GM04504 (cell line): Measurements from ENCODE around the gene ALAD.
"Not testable (repeated sequence)": the region's sequence is repeated elsewhere in the genome, so short reads cannot be mapped to it uniquely, and the experiment has no call there.

Source experiments
- DNase-seq: peaks from one replicate; pipeline ENCODE4 v3.0.0-alpha.2; 2012; ENCODE audit warnings: low read depth

The ALAD gene

DNA sequence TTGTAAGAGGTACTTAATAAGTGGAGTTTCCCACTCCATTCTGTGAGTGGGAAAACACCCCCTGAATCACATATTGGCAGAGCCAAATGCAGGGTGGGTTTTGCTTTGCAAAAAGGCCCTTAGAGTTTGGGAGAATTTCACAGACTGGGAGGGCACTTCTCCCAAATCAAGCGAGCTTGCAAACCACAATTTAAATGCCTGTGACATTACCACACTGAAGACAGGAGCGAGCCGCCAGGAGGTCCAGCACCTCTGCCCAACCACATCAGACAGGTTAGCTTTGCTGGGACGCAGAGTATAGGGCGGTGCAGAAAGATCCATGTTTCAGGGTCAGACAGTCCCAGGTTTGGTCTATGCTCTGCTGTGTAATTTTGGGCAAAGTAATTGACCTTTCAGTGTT lies 2.3 kb downstream of the ALAD start:
- DNase-seq = no peak

DNA sequence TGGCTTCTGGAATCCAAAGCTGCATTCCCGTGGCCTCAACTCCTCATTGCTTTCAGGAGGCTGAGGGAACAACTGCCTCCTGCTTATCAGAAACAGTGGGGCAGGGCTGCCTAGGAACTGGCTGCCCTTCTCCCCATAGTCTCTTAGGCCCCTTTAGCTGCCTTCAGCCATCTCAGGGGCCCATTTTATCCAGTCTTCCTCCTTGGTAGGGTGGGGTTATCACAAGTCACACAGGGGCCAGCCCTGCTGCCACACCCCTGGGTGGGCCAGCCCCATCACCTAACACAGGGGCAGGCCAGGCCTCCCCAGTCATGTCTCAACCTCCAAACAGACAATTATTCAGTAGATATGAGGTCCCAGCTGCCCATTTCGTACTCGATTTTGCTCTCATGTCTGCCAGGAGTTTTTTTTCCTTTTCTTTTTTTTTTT lies 3.9 kb downstream of the ALAD start:
- DNase-seq = no peak

DNA sequence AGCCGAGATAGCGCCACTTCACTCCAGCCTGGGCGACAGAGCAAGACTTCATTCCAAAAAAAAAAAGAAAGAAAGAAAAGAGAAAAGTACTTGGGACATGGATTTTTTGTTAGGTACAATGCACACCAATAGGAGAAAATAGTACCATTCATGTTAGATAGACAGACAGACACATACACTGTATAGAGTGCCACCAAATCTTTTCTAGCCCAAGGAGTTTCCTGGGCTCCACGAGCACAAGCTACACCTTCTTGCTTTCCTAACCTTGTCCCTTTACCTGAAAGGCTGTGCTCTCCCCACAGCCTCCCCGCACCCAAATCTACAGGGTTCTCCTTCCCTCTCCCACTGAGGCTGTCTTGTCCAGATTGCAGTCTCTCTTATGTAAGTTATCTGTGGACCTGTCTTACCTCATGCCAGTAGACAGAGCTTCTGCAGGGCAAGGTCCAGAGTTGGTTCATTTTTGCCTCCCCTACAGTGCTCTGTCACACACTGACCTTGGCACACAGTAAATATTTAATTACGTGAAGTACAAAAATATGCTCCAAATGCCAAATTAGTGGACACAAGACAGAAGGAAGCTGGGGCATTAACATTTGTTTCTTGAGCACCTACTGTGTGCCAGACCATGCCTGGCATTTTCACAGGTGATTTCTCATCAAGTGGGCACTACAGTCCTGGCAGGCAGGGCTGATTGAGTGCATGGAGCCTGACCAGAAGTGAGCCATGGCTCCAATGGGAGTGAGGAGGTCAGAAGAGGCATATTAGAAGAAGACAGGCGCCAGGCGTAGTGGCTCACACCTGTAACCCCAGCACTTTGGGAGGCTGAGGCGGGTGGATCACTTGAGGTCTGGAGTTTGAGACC lies 5.9 kb downstream of the ALAD start:
- no peak for DNase-seq

DNA sequence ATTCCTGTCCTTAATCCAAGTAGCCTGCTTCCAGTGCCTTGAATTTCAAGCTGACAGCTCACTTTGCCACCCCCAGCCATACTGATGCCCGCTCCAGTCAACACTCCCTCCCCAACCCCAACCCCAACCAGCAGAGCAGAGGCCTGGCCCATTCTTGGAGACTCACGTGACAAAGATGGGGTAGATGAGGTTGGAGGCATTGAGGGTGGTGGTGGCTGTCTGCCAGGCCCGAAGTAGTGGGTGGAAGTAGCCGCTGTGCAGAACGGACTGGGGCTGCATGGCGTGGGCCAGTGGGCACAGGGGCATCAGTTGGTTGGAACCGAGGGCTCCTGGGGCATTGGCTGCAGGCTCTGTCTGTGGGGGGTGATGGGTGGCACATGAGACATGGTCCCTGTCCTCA lies 7.8 kb downstream of the ALAD start:
- DNase-seq = no peak

GRCh38 chr9:113391917-113392316 lies 9.2 kb downstream of the ALAD start:
- DNase-seq = no peak

DNA sequence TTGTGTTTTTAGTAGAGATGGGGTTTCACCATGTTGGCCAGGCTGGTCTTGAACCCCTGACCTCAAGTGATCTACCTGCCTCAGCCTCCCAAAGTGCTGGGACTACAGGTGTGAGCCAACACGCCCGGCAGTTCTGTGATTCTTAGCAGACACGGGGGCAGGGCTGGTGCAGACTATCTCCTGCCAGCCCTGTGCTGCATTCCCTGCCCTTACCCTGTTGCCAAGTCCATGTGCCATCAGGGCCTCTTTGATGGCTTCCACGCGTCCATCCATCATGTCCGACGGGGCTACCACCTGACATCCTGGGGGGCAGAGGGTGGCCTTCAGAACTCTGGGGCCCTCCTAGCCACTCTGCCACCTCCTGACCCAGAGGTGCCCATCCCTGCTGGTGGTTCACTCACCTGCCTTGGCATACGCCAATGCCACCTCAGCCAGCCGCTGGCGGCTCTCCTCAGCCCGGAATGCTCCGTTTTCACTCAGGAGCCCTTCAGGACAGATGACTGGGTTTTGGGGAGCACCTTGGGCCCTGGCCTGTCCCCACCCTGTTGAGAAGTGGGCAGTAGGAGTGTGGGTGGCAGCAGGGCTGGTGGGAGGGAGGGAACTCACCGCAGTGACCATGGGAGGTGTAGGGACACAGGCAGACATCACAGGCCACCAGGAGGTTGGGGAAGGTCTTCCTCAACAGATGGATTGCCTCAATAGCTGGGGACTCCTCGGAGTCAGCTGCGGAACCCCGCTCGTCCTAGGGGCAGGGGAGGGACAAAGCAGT lies 10.7 kb downstream of the ALAD start:
- no peak for DNase-seq

DNA sequence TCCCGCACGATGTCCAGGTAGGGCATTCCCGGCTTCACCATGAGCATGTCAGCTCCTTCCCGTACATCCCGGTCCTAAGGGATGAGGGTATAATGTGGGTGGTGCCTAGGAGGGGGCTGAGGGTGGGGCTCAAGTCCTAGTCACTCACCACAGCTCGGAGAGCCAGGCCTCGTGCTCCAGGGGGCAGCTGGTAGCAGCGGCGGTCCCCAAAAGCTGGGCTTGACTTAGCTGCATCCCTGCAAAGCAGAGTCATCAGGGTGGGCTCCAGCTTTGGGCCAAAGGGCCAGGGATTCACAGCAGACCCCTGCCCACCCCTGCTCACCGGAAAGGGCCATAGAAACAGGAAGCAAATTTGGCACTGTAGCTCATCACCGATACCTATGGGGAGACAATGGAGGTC lies 11.6 kb downstream of the ALAD start:
- DNase-seq = no peak

DNA sequence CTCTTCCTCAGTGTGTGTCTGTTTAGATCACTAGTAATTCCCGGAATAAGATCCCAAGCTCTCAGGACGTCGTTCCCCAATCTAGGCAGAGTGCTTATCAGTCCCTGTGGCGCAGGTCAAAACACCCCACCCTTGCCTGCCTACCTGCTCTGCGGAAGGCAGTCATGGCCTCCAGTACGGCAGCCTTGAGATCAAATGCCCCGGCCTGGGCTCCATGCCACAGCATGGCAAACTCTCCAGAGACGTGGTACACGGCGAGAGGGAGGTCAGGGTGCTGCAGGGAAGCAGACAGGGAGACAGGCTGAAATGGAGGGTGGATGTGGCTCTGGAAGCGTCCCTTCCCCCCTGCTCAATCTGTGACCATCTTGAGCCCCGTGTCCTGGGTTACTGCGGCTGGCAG lies 12.3 kb downstream of the ALAD start:
- DNase-seq = no peak

- DNase-seq = no peak
Observed at GRCh38 chr9:113387560-113388230, 13.4 kb downstream of the ALAD start.

- no peak for DNase-seq
Observed at GRCh38 chr9:113386571-113387393, 14.3 kb downstream of the ALAD start.

DNA sequence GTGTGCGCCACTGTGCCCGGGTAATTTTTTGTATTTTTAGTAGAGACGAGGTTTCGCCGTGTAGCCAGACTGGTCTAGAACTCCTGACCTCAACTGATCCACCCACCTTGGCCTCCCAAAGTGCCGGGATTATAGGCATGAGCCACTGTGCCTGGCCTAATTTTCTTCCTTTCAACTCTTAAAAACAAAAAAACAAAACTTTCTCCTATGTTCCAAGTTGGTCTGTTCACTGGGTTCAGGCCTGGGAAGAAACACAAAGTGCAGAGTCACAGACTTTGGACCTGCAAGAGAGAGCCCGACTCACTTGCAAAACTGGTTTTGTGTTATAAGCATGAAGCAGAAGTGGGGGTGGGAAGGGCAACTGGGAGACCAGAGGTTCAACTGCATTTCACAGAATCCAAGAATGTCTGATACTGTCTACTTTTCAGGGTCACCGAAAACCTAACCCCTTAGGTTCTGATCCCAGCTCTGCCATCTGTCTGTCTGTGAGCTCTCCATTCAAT lies 19.1 kb downstream of the ALAD start:
- no peak for DNase-seq

- DNase-seq = not testable (repeated sequence)
Observed at GRCh38 chr9:113381441-113381840, 19.6 kb downstream of the ALAD start.

GRCh38 chr9:113380869-113381378 lies 20.2 kb downstream of the ALAD start:
- no peak for DNase-seq

DNA sequence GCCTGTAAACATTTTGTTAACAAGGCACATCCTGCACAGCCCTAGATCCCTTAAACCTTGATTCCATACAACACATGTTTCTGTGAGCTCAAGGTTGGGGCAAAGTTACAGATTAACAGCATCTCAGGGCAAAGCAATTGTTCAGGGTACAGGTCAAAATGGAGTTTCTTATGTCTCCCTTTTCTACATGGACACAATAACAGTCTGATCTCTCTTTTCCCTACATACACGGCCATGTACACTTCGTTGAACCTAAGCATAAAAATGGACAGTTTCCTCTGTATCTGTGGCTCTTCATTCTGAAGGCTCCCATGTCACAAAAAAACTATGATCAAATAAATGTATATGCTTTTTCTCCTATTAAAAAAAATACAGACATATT lies 21.3 kb downstream of the ALAD start:
- not testable (repeated sequence) for DNase-seq

DNA sequence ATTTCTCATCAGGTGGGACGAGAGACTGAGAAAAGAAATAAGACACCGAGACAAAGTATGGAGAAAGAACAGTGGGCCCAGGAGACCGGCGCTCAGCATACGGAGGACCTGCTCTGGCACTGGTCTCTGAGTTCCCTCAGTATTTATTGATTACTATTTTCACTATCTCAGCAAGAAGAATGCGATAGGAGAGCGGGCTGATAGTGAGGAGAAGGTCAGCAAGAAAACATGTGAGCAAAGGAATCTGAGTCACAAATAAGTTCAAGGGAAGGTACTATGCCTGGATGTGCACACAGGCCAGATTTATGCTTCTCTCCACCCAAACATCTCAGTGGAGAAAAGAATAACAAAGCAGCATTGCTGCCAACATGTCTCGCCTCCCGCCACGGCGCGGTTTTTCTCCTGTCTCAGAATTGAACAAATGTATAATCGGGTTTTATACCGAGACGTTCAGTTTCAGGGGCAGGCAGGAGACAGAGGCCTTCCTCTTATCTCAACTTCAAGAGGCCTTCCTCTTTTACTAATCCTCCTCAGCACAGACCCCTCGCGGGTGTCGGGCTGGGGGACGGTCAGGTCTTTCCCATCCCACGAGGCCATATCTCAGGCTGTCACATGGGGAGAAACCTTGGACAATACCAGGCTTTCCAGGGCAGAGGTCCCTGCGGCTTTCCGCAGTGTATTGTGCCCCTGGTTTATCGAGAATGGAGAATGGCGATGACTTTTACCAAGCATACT lies 21.8 kb downstream of the ALAD start:
- DNase-seq = not testable (repeated sequence)

DNA sequence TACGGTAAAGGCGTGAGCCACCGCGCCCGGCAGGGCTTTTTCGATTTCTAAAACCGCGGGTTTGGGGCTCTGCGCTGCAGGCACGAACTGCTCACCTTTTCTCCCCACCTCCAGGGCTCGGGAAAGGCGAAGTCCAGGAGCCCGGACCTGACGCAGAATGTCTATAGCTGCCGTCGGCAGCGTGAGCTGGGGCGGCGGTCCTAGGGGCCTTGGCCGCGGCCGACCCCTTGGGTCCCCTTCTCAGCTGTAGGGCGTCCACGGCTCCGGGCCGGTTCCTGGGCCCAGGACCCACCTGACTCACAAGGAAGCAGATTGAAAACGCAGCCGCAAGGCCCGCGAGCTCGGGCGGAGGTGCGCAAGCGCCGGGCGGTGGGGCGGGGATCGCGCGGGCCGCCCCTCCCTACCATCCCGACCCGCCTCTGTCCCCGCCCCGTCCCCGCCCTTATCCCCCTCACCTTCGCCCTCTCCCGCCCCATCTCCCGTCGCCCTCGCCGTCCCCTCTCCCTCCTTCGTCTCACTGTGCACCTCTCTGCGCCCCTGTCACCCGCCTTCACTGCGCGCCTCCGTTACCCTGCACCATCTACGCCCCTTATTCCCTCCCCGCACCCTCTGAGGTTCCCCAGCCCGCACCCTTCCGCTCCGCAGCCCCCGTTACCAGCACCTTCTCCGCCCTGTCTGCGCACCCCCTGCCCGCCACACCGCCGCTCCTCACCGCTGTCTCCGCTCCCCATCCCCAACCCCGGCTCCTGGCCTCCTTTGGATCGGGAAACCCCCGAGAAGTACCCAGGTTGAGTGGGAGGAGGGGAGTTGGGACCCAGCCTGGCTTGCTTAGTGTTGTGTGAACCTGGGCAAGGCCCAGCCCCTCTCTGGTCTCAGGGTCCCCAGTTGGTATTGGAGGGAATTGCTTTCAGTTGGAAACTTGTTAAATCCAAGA lies 24.2 kb downstream of the ALAD start, which contains the start of gene HDHD3:
TSS of gene HDHD3 (minus strand) at position 353 of the 934 bp plus-strand sequence. CDS start 2,632 bp downstream, outside the sequence.
- DNase-seq = no peak

DNA sequence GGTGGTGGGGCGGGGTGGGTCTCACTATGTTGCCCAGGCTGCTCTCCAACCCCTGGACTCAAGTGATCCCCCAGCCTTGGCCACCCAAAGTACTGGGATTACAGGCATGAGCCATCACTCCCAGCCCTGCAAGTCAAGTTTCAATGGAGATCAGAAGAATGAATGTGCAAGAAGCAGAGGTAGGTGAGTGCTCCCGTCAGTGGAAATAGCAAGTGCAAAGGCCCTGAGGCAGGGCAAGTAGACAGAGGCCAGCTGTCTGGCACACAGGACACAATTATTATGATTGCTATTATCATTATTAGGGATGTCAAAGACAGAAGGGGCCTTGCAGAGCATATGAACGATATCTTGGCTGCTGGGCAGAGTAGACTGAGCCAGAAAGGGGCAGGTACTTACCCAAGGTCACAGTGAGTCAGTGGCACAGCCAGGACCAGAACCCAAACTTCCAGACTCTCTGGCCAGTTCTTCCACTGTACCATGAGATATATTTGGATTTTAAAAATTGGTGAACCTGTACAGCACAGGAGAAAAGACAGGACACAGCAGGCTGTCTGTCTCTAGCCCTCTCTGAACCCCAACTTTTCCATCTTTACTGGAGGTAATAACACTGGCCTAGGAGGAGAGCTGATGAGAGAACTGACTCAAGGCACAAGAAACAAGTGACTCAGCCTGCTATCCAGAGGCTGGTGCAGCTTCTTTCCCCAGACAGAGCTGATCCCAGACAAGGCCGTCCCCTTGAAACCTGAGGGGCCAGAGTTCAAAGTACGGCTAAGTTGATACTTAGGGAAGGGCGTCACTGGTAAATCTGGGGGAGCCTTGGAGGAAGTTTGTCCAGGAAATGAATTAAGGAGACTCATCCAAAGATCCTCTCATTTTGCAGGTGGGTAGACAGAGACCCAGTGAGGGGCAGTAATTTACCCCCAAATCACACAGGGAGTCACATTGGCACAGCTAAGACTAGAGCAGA lies 25.7 kb downstream of the ALAD start:
- DNase-seq = no peak

GRCh38 chr9:113373676-113374392 lies 27.2 kb downstream of the ALAD start:
- DNase-seq = no peak
